ENCODE results near the gene CCDC9. TPM values are rescaled to one million over a fixed set of nuclear protein-coding genes. Genes with fewer than 3 reads are reported as not detected.

Gene CCDC9
- total and polyA plus RNA-seq, 2 experiments from 2014 or later: 21.9 to 22.5 TPM

- Histone ChIP-seq H3K4me1 (ENCODE audit: low read depth) (no peaks in the 10 kb centered on the region), H3K36me3 (no peaks in the 10 kb centered on the region), H3K27ac (no peak overlapping the region), H3K9me3 (ENCODE audit: low read depth) (no peaks in the 10 kb centered on the region), H3K27me3 (no peaks in the 10 kb centered on the region), H3K4me3 (no peak overlapping the region)
- no peak for TF ChIP-seq CTCF (IDR thresholded peaks at IDR 0.05; ENCODE audit: low read depth, low read length)
- no peak for DNase-seq (ENCODE audit: low read depth in 1 of 2, low spot score in 1 of 2)
These were observed 50.0 kb downstream of the CCDC9 start for GRCh38 chr19:47306303-47306702.

- no peaks in the 10 kb centered on the region for H3K36me3 ChIP-seq
These were observed 52.7 kb downstream of the CCDC9 start for GRCh38 chr19:47309038-47309437.

GRCh38 chr19:47309608-47310007 is 53.3 kb downstream of the CCDC9 start, which contains the start of gene C5AR1:
TSS of gene C5AR1 (plus strand) at chr19:47309861. CDS start at chr19:47309896, 35 bp downstream.
- no peaks in the 10 kb centered on the region for H3K36me3 ChIP-seq

More at GRCh38 chr19:47309038-47309437, 52.7 kb downstream of the CCDC9 start:
- H3K27ac ChIP-seq: no peak overlapping the region
- no peak overlapping the region for H3K4me3 ChIP-seq
- H3K9me3 ChIP-seq (ENCODE audit: low read depth): no peaks in the 10 kb centered on the region
- H3K4me1 ChIP-seq (ENCODE audit: low read depth): no peaks in the 10 kb centered on the region
- no peaks in the 10 kb centered on the region for H3K27me3 ChIP-seq
- peak in 1 of 2 donors; percentile 59 for DNase-seq (ENCODE audit: low read depth in 1 of 2, low spot score in 1 of 2)
- no peak for TF ChIP-seq CTCF (IDR thresholded peaks at IDR 0.05; ENCODE audit: low read depth, low read length)

GRCh38 chr19:47310323-47310722 is 54.0 kb downstream of the CCDC9 start:
- no peaks in the 10 kb centered on the region for H3K36me3 ChIP-seq
- no peak overlapping the region for H3K27ac ChIP-seq
- DNase-seq (ENCODE audit: low read depth in 1 of 2, low spot score in 1 of 2): no peak
- H3K9me3 ChIP-seq (ENCODE audit: low read depth): no peaks in the 10 kb centered on the region
- no peak overlapping the region for H3K4me3 ChIP-seq
- no peaks in the 10 kb centered on the region for H3K4me1 ChIP-seq (ENCODE audit: low read depth)
- no peak for TF ChIP-seq CTCF (IDR thresholded peaks at IDR 0.05; ENCODE audit: low read depth, low read length)
- no peaks in the 10 kb centered on the region for H3K27me3 ChIP-seq

More at GRCh38 chr19:47309608-47310007, 53.3 kb downstream of the CCDC9 start, which contains the start of gene C5AR1:
- no peaks in the 10 kb centered on the region for H3K4me1 ChIP-seq (ENCODE audit: low read depth)
- H3K27ac ChIP-seq: no peak within 1 kb of the TSS
- H3K9me3 ChIP-seq (ENCODE audit: low read depth): no peaks in the 10 kb centered on the region
- H3K4me3 ChIP-seq: no peak within 1 kb of the TSS
- DNase-seq (ENCODE audit: low read depth in 1 of 2, low spot score in 1 of 2): no peak
- TF ChIP-seq CTCF (IDR thresholded peaks at IDR 0.05; ENCODE audit: low read depth, low read length): no peak
- H3K27me3 ChIP-seq: no peaks in the 10 kb centered on the region

GRCh38 chr19:47310819-47311218 is 54.5 kb downstream of the CCDC9 start:
- Histone ChIP-seq H3K27ac (no peak overlapping the region), H3K4me1 (ENCODE audit: low read depth) (no peaks in the 10 kb centered on the region), H3K36me3 (no peaks in the 10 kb centered on the region), H3K4me3 (no peak overlapping the region), H3K9me3 (ENCODE audit: low read depth) (no peaks in the 10 kb centered on the region), H3K27me3 (no peaks in the 10 kb centered on the region)
- DNase-seq (ENCODE audit: low read depth in 1 of 2, low spot score in 1 of 2): peak in 1 of 2 donors; percentile 52
- TF ChIP-seq CTCF (IDR thresholded peaks at IDR 0.05; ENCODE audit: low read depth, low read length): no peak
